GM12878 (cell line): ENCODE data around the gene CORO7. TPM values are rescaled to one million over a fixed set of nuclear protein-coding genes. Genes with fewer than 3 reads are reported as not detected.

Experiments used
- ATAC-seq: fragments of 200-7000 bp; cut with Tn5 transposase; 3 replicates; pipeline ENCODE4 v1.9.1; 2020; ENCODE audit warnings: mild to moderate bottlenecking, moderate library complexity
- BruUV-seq: library from RNA; stranded (reverse); fragments of 400-500 nt; replicated peaks from 2 replicates; lab custom pipeline; 2021; lab: Mats Ljungman, UMichigan
- CTCF ChIA-PET: fragments of 300-600 bp; sonication (Branson Sonifier 250); formaldehyde crosslinking; extraction: SDS; loops from one replicate; lab custom pipeline; 2021; ENCODE audit warnings: inconsistent platforms; lab: Yijun Ruan, JAX
- POLR2A ChIA-PET: fragments of 350-600 bp; formaldehyde crosslinking; extraction: SDS; loops from one replicate; lab custom pipeline; 2021; ENCODE audit warnings: inconsistent platforms; lab: Charles Lee
- RAD21 ChIA-PET: fragments of 300-600 bp; sonication (Branson Sonifier 250); formaldehyde crosslinking; loops from one replicate; lab custom pipeline; 2023; ENCODE audit warnings: antibody characterized with exemption; ENCODE audit not compliant: unreplicated experiment; lab: Charles Lee
- SMC1A ChIA-PET: fragments of 300-600 bp; sonication (Branson Sonifier 250); formaldehyde crosslinking; loops from one replicate; lab custom pipeline; 2023; ENCODE audit not compliant: unreplicated experiment, uncharacterized antibody; lab: Charles Lee
- DNase-seq: peaks from one replicate; pipeline ENCODE4 v3.0.0-alpha.2; 2011; ENCODE audit warnings: low read depth, low spot score
- FAIRE-seq: peaks from 3 replicates; lab custom pipeline; 2011; peaks lifted over from hg19 to GRCh38; lab: Jason Lieb, UNC
- H2AFZ ChIP-seq: 2 replicates; pipeline ENCODE4 v1.6.0; 2011; ENCODE audit warnings: low read depth, low read length, control low read depth; ENCODE audit not compliant: control insufficient read depth
- H3K27ac ChIP-seq: 2 replicates; pipeline ENCODE4 v1.5.1; 2011; ENCODE audit warnings: control low read depth; ENCODE audit not compliant: control insufficient read depth, insufficient read depth
- H3K27me3 ChIP-seq, 2 experiments: replicated peaks in 1 of 2; 2 replicates each; pipeline versions ENCODE4 v1.6.0 to v1.6.1; 2011; ENCODE audit warnings: low read length in 1 of 2; ENCODE audit not compliant: control insufficient read depth in 2 of 2, insufficient read depth in 2 of 2
- H3K36me3 ChIP-seq, 2 experiments: 2 replicates each; pipeline ENCODE4 v1.5.1; 2011; ENCODE audit warnings: low read length in 1 of 2; ENCODE audit not compliant: control insufficient read depth in 2 of 2, insufficient read depth in 2 of 2
- H3K4me1 ChIP-seq: 2 replicates; pipeline ENCODE4 v1.6.1; 2011; ENCODE audit warnings: mild to moderate bottlenecking, low read length, moderate library complexity, mixed read lengths; ENCODE audit not compliant: control insufficient read depth, insufficient read depth
- H3K4me2 ChIP-seq: 2 replicates; pipeline ENCODE4 v1.6.0; 2011; ENCODE audit warnings: control low read depth; ENCODE audit not compliant: control insufficient read depth, insufficient read depth
- H3K4me3 ChIP-seq: fragments of 200-600 bp; sonication (generic); 2 replicates; pipeline ENCODE4 v1.5.1; 2016
- H3K79me2 ChIP-seq: 2 replicates; pipeline ENCODE4 v1.6.0; 2011; ENCODE audit warnings: low read length; ENCODE audit not compliant: control insufficient read depth, insufficient read depth
- H3K9ac ChIP-seq: 2 replicates; pipeline ENCODE4 v1.8.0; 2011; ENCODE audit warnings: low read length, control low read depth, mixed read lengths; ENCODE audit not compliant: control insufficient read depth, insufficient read depth
- H3K9me3 ChIP-seq: replicated peaks from 3 replicates; pipeline ENCODE4 v1.5.1; 2011; ENCODE audit warnings: mild to moderate bottlenecking, low read length; ENCODE audit not compliant: control insufficient read depth, insufficient read depth
- H4K20me1 ChIP-seq: 2 replicates; pipeline ENCODE4 v1.6.0; 2011; ENCODE audit not compliant: control insufficient read depth, insufficient read depth
- SUZ12 ChIP-seq: fragments of 200-600 bp; sonication (generic); IDR thresholded peaks from one replicate; pipeline ENCODE4 v1.6.1; 2018; ENCODE audit warnings: antibody characterized with exemption, mild to moderate bottlenecking; ENCODE audit not compliant: unreplicated experiment
- TCF12 ChIP-seq: IDR thresholded peaks from 2 replicates; pipeline ENCODE4 v1.6.1; 2011; ENCODE audit warnings: low read depth, mild to moderate bottlenecking, low read length
- WGBS: methylation state at CpG from one replicate; pipeline ENCODE4 v1.1.6; 2016; ENCODE audit warnings: low lambda C conversion rate; ENCODE audit not compliant: insufficient replicate concordance, insufficient coverage; ENCODE audit errors: missing lambda C conversion rate; 5-methylcytosine and 5-hydroxymethylcytosine counted together
- in situ Hi-C: fragments of 300-500 bp; cut with MboI; formaldehyde crosslinking; loops from 9 replicates; pipeline ENCODE4 v1.14.3; 2018; ENCODE audit warnings: mixed read lengths
- intact Hi-C: fragments of 100-400 bp; cut with micrococcal nuclease; formaldehyde crosslinking; loops from one replicate; pipeline ENCODE4 v1.14.2; 2022; ENCODE audit not compliant: unreplicated experiment
- polyA plus RNA-seq, 11 experiments: library from polyadenylated mRNA; depleted of rRNA in 4 of 11; unstranded in 6 of 11; stranded (reverse) in 5 of 11; fragments of >200 nt; fragmentation: Nextera tagmentation in 4 of 11; fragmentation: Illumina TruSeq in 1 of 11; extraction: Ambion mirVana in 4 of 11; extraction: Trizol in 1 of 11; gene quantifications; 1 replicate in 1 of 11; 2 replicates in 10 of 11; pipeline versions ENCODE4 v1.2.1 to v1.2.3, GENCODE V29; 2011 to 2016; ENCODE audit warnings: inconsistent platforms in 2 of 11, missing spikeins in 2 of 11, low read depth in 1 of 11
- total RNA-seq, 4 experiments: library from RNA; depleted of rRNA in 3 of 4; stranded (reverse); fragments of >200 nt in 3 of 4; fragmentation: Illumina TruSeq in 1 of 4; extraction: Trizol in 1 of 4; gene quantifications; 2 replicates each; pipeline versions ENCODE4 v1.2.1 to v1.2.3, GENCODE V29; 2013 to 2021

CORO7 gene
- total and polyA plus RNA-seq, 10 of the 15 experiments (the other 5 are each of a cell fraction or from before 2014, with no cell fraction given) = 0.64 to 89.2 (median 43.7) TPM

DNA sequence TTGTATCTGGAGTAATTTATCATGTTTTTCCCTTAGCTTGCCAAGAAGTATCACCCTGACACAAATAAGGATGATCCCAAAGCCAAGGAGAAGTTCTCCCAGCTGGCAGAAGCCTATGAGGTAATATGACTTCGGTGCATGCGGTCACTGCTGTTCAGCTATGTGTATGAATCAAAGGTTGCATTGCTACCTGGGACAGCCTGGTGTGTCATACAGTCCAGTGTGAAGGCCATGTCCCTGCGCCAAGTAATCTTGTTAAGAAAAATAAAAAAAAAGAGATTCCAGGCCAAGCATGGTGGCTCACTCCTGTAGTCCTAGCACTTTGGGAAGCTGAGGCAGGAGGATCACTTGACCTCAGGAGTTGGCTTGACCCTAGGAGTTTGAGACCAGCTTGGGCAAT is 21.0 kb upstream of the CORO7 start:
- intact Hi-C loops = no loop called here
- Histone ChIP-seq H3K9ac (no peak overlapping the region), H4K20me1 (no peaks in the 10 kb centered on the region; the same call in 1 of the 2 replicates), H3K27me3 (no peaks in the 10 kb centered on the region), H3K36me3 (peaks cover 6 to 35% of the 10 kb centered on the region in 2 experiments), H3K9me3 (no peaks in the 10 kb centered on the region), H3K27ac (no peak overlapping the region), H3K4me1 (no peaks in the 10 kb centered on the region), H2AFZ (no peak overlapping the region), H3K4me2 (no peak overlapping the region), H3K4me3 (no peak overlapping the region), H3K79me2 (no peaks in the 10 kb centered on the region; the same call in 1 of the 2 replicates)
- WGBS = 97% methylated on average over 3 of the region's 3 CpGs
- ChIA-PET SMC1A (interaction anchor here (0.6 kb wide), 1 partner anchor 270 kb away, joined by 3 read pairs; no protein-coding TSS in a partner anchor), CTCF (interaction anchor here (0.6 to 0.9 kb wide), 2 partner anchors 24 to 53 kb away, joined by 3 read pairs; no protein-coding TSS in a partner anchor), RAD21 (no interaction called here), POLR2A (no interaction called here)
- FAIRE-seq (no peak), ATAC-seq (no peak), DNase-seq (no peak)
- no peak for TF ChIP-seq SUZ12
- in situ Hi-C loops = no loop called here
- BruUV-seq = no TSS peak

DNA sequence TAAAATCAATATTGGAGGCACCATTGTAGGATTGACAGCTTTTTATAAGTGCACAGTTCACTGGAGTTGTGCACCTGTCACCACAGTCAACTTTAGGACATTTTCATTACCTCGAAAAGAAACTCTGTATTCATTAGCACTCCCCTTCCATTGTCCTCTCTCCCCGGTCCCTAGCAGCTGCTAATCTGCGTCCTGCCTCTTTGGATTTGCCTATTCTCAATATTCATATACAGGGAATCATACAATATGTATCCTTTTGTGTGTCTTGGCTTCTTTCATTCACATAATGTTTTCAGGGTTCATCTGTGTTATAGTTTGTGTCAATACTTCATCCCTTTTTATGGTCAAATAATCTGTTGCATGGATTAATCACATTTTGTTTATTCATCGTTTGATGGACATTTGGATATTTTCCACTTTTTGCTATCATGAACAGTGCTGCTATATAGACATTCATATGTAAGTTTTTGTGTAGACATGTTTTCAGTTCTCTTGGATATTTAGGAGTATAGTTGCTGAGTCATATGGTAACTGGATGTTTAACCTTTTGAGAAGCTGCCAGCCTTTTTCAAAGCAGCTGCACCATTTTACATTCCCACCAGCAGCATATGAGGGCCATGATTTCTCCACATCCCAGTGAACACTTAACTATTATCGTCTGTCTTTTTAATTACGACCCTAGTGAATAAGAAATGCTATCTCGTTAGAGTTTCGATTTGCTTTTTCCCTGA is 19.1 kb upstream of the CORO7 start:
- Histone ChIP-seq H3K4me3 (no peak overlapping the region), H4K20me1 (no peaks in the 10 kb centered on the region), H3K27ac (no peak overlapping the region), H3K4me2 (no peak overlapping the region)
- intact Hi-C loops = no loop called here
- no peak for TF ChIP-seq TCF12
- TF ChIP-seq, all 136 proteins: peak for 0
- Histone ChIP-seq H3K36me3 (peaks cover 0 to 24% of the 10 kb centered on the region in 2 experiments; a peak in 3 of 4 replicates), H3K9me3 (no peaks in the 10 kb centered on the region), H2AFZ (no peak overlapping the region), H3K27me3 (no peaks in the 10 kb centered on the region), H3K9ac (no peak overlapping the region), H3K79me2 (no peaks in the 10 kb centered on the region; the same call in 1 of the 2 replicates), H3K4me1 (no peaks in the 10 kb centered on the region)
- POLR2A ChIA-PET = interaction anchor here (0.7 kb wide), 1 partner anchor 7 kb away, joined by 3 read pairs; no protein-coding TSS in a partner anchor
- BruUV-seq = no TSS peak
- CTCF ChIA-PET = no interaction called here
- RAD21 ChIA-PET = no interaction called here
- DNase-seq (no peak), FAIRE-seq (no peak), ATAC-seq (no peak)
- in situ Hi-C loops = no loop called here
- 92% methylated on average over 8 of the region's 8 CpGs for WGBS
- SMC1A ChIA-PET = no interaction called here
